ENCODE data around the gene RCC2. TPM values are rescaled to one million over a fixed set of nuclear protein-coding genes. Genes with fewer than 3 reads are reported as not detected.
"Not testable (repeated sequence)": the region's sequence is repeated elsewhere in the genome, so short reads cannot be mapped to it uniquely, and the experiment has no call there.

The RCC2 gene
- 46.8 TPM for total RNA-seq
- 16.1 TPM for polyA plus RNA-seq (ENCODE audit: insufficient read depth, low read depth, low replicate concordance)
- long read RNA-seq, donor 1, full-length matches to known transcripts, result 13 of 13 reads
- long read RNA-seq, donor 1, partial matches to known transcripts, result 0 of 13 reads
- long read RNA-seq, donor 1, other reads (novel, unspliced or antisense), result 0 of 13 reads
- long read RNA-seq, donor 2, full-length matches to known transcripts, result 14 of 14 reads
- long read RNA-seq, donor 2, partial matches to known transcripts, result 0 of 14 reads
- long read RNA-seq, donor 2, other reads (novel, unspliced or antisense), result 0 of 14 reads
- long read RNA-seq, donor 3, full-length matches to known transcripts, result 10 of 10 reads
- long read RNA-seq, donor 3, partial matches to known transcripts, result 0 of 10 reads
- long read RNA-seq, donor 3, other reads (novel, unspliced or antisense), result 0 of 10 reads
- long read RNA-seq, donor 4, full-length matches to known transcripts, result 12 of 12 reads
- long read RNA-seq, donor 4, partial matches to known transcripts, result 0 of 12 reads
- long read RNA-seq, donor 4, other reads (novel, unspliced or antisense), result 0 of 12 reads
- long read RNA-seq, donor 5, full-length matches to known transcripts, result 1 of 1 reads
- long read RNA-seq, donor 5, partial matches to known transcripts, result 0 of 1 reads
- long read RNA-seq, donor 5, other reads (novel, unspliced or antisense), result 0 of 1 reads
- long read RNA-seq, donor 6, full-length matches to known transcripts, result 2 of 2 reads
- long read RNA-seq, donor 6, partial matches to known transcripts, result 0 of 2 reads
- long read RNA-seq, donor 6, other reads (novel, unspliced or antisense), result 0 of 2 reads
- long read RNA-seq, donor 7, full-length matches to known transcripts, result 2 of 24 reads
- long read RNA-seq, donor 7, partial matches to known transcripts, result 2 of 24 reads
- long read RNA-seq, donor 7, other reads (novel, unspliced or antisense), result 20 of 24 reads
- long read RNA-seq, donor 8, full-length matches to known transcripts, result 10 of 10 reads
- long read RNA-seq, donor 8, partial matches to known transcripts, result 0 of 10 reads
- long read RNA-seq, donor 8, other reads (novel, unspliced or antisense), result 0 of 10 reads
- long read RNA-seq, donor 9, full-length matches to known transcripts, result 7 of 7 reads
- long read RNA-seq, donor 9, partial matches to known transcripts, result 0 of 7 reads
- long read RNA-seq, donor 9, other reads (novel, unspliced or antisense), result 0 of 7 reads
- long read RNA-seq, donor 10, full-length matches to known transcripts, result 11 of 11 reads
- long read RNA-seq, donor 10, partial matches to known transcripts, result 0 of 11 reads
- long read RNA-seq, donor 10, other reads (novel, unspliced or antisense), result 0 of 11 reads

GRCh38 chr1:17439250-17440073 is at the start of gene RCC2:
Gene RCC2, minus strand, starts transcription at chr1:17439677. Its CDS starts 1,163 bp downstream, at chr1:17438514.
- H3K9me3 ChIP-seq (ENCODE audit: control insufficient read depth in 2 of 3, insufficient read depth in 1 of 3, low read length in 3 of 3), result no peaks in the 10 kb centered on the region
- peaks cover 4% of the 10 kb centered on the region for H3K27me3 ChIP-seq (ENCODE audit: control insufficient read depth, insufficient read depth, low read length)
- peak within 1 kb of the TSS; percentile 78 to 80 for H3K27ac ChIP-seq (ENCODE audit: low read depth in 2 of 2, low read length in 2 of 2)
- DNase-seq, result peak; percentile 68 to 89 (median 84)
- peak within 1 kb of the TSS; percentile 83 to 86 (median 83) for H3K4me3 ChIP-seq (ENCODE audit: low read length in 3 of 3)
- intact Hi-C loops (cut with DNase I), result no loop called here
- FAIRE-seq, result no peak
- TF ChIP-seq CTCF (IDR thresholded peaks at IDR 0.05; ENCODE audit: borderline replicate concordance, extremely low read depth, insufficient read depth), result peak; percentile 38
- peak within 1 kb of the TSS; percentile 54 to 80 (median 57) for H3K9ac ChIP-seq (ENCODE audit: low read length in 3 of 3)
- H3K4me1 ChIP-seq (ENCODE audit: control insufficient read depth in 2 of 3, insufficient read depth in 2 of 3, low read depth in 1 of 3, low read length in 3 of 3), result peaks cover 0 to 19% (median 13%) of the 10 kb centered on the region in 3 donors
- H3K36me3 ChIP-seq (ENCODE audit: control insufficient read depth in 2 of 3, insufficient read depth in 3 of 3, low read length in 3 of 3), result peaks cover 0 to 3% (median 0%) of the 10 kb centered on the region in 3 donors

- no peak for TF ChIP-seq CTCF (IDR thresholded peaks at IDR 0.05; ENCODE audit: borderline replicate concordance, extremely low read depth, insufficient read depth)
- FAIRE-seq, result no peak
- Histone ChIP-seq H3K4me3 (ENCODE audit: low read length in 3 of 3) (no peak overlapping the region), H3K9me3 (ENCODE audit: control insufficient read depth in 2 of 3, insufficient read depth in 1 of 3, low read length in 3 of 3) (no peaks in the 10 kb centered on the region), H3K36me3 (ENCODE audit: control insufficient read depth in 2 of 3, insufficient read depth in 3 of 3, low read length in 3 of 3) (no peaks in the 10 kb centered on the region), H3K27me3 (ENCODE audit: control insufficient read depth, insufficient read depth, low read length) (no peaks in the 10 kb centered on the region), H3K27ac (ENCODE audit: low read depth in 2 of 2, low read length in 2 of 2) (no peak overlapping the region), H3K4me1 (ENCODE audit: control insufficient read depth in 2 of 3, insufficient read depth in 2 of 3, low read depth in 1 of 3, low read length in 3 of 3) (no peaks in the 10 kb centered on the region), H3K9ac (ENCODE audit: low read length in 3 of 3) (no peak overlapping the region)
- DNase-seq, result no peak
- intact Hi-C loops (cut with DNase I), result no loop called here
Measured at GRCh38 chr1:17486242-17486641, 46.8 kb upstream of the RCC2 start.

GRCh38 chr1:17485281-17485680 is 45.8 kb upstream of the RCC2 start:
- no peaks in the 10 kb centered on the region for H3K4me1 ChIP-seq (ENCODE audit: control insufficient read depth in 2 of 3, insufficient read depth in 2 of 3, low read depth in 1 of 3, low read length in 3 of 3)
- no peaks in the 10 kb centered on the region for H3K9me3 ChIP-seq (ENCODE audit: control insufficient read depth in 2 of 3, insufficient read depth in 1 of 3, low read length in 3 of 3)
- no peak overlapping the region for H3K4me3 ChIP-seq (ENCODE audit: low read length in 3 of 3)
- H3K27me3 ChIP-seq (ENCODE audit: control insufficient read depth, insufficient read depth, low read length), result no peaks in the 10 kb centered on the region
- TF ChIP-seq CTCF (IDR thresholded peaks at IDR 0.05; ENCODE audit: borderline replicate concordance, extremely low read depth, insufficient read depth), result peak; percentile 57
- H3K36me3 ChIP-seq (ENCODE audit: control insufficient read depth in 2 of 3, insufficient read depth in 3 of 3, low read length in 3 of 3), result no peaks in the 10 kb centered on the region
- intact Hi-C loops (cut with DNase I), result no loop called here
- no peak overlapping the region for H3K9ac ChIP-seq (ENCODE audit: low read length in 3 of 3)
- FAIRE-seq (no peak), DNase-seq (no peak)
- H3K27ac ChIP-seq (ENCODE audit: low read depth in 2 of 2, low read length in 2 of 2), result no peak overlapping the region

- H3K27me3 ChIP-seq (ENCODE audit: control insufficient read depth, insufficient read depth, low read length); H3K4me3 ChIP-seq (ENCODE audit: low read length in 3 of 3); H3K9ac ChIP-seq (ENCODE audit: low read length in 3 of 3); DNase-seq; FAIRE-seq; H3K36me3 ChIP-seq (ENCODE audit: control insufficient read depth in 2 of 3, insufficient read depth in 3 of 3, low read length in 3 of 3); intact Hi-C loops (cut with DNase I); H3K27ac ChIP-seq (ENCODE audit: low read depth in 2 of 2, low read length in 2 of 2); H3K4me1 ChIP-seq (ENCODE audit: control insufficient read depth in 2 of 3, insufficient read depth in 2 of 3, low read depth in 1 of 3, low read length in 3 of 3); H3K9me3 ChIP-seq (ENCODE audit: control insufficient read depth in 2 of 3, insufficient read depth in 1 of 3, low read length in 3 of 3): not testable (repeated sequence)
Measured at GRCh38 chr1:17481981-17482380, 42.5 kb upstream of the RCC2 start.

Data from kidney (tissue), 22 donors.